ENCODE results near the gene DNASE2. TPM values are rescaled to one million over a fixed set of nuclear protein-coding genes. Genes with fewer than 3 reads are reported as not detected.

The DNASE2 gene
- total and polyA plus RNA-seq, 2 of the 8 experiments (the other 6 are each of a cell fraction or from before 2014, with no cell fraction given), result 33.2 to 48.2 TPM

DNA sequence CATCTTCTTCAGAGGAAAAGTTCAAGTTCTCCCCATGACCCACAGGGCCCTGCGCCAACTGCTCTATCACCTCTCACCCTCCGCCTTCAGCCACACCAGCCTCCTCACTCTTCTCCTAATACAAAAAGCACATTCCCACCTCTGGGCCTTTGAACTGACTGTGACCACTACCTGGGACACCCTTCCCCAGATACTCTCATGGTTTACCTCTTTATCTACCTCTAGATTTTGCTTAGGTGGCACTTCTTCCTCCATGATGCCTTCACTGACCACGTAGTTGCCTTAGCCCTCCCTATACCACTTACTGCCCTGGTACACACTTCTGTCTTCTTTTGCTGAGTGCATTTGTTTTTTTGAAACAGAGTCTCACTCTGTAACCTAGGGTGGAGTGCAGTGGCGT, 41.7 kb upstream of the DNASE2 start:
- no peak overlapping the region for H3K56ac ChIP-seq (replicated peaks; ENCODE audit: insufficient read length, low read depth, low read length)
- H3K18ac ChIP-seq (ENCODE audit: extremely low read depth, low read length), result no peak overlapping the region
- H3K4ac ChIP-seq (replicated peaks; ENCODE audit: insufficient read length, low read depth, low read length), result no peak overlapping the region
- no peak overlapping the region for H4K91ac ChIP-seq (replicated peaks; ENCODE audit: insufficient read length, low read length)
- no peak overlapping the region for H2AFZ ChIP-seq (ENCODE audit: low read length)
- ChIA-PET POLR2A (ENCODE audit: partially characterized antibody) (interaction anchor here (0.6 to 13.9 kb wide), 6 partner anchors 10 to 50 kb away, joined by 4 to 180 read pairs (median 10); partner anchors contain the start of genes CALR, FARSA and GCDH), CTCF (ENCODE audit: partially characterized antibody) (interaction anchor here (1.2 kb wide), 1 partner anchor 38 kb away, joined by 5 read pairs; no protein-coding TSS in a partner anchor)
- H3K4me1 ChIP-seq (replicated peaks in 1 of 4; ENCODE audit: control insufficient read depth in 3 of 4, insufficient read depth in 4 of 4, low read length in 3 of 4), result peaks cover 0 to 2% (median 0%) of the 10 kb centered on the region in 4 experiments; a peak in 1 of 7 replicates
- no peak overlapping the region for H3K4me2 ChIP-seq (ENCODE audit: insufficient read depth in 1 of 2, low read depth in 2 of 2, low read length in 2 of 2)
- H3K9me3 ChIP-seq (ENCODE audit: insufficient read depth in 2 of 2, low read depth in 1 of 2, low read length in 1 of 2), result peaks cover 2 to 9% of the 10 kb centered on the region in 2 experiments; a peak in 1 of 4 replicates
- no peak overlapping the region for H4K8ac ChIP-seq (ENCODE audit: extremely low read depth, insufficient read depth, low read length)
- no peak overlapping the region for H3K14ac ChIP-seq (ENCODE audit: insufficient read length)
- H3K23ac ChIP-seq (ENCODE audit: insufficient read length), result no peak overlapping the region
- H2AK5ac ChIP-seq (ENCODE audit: low read depth, low read length), result no peak overlapping the region
- H2BK120ac ChIP-seq (replicated peaks; ENCODE audit: low read depth, low read length), result no peak overlapping the region
- FAIRE-seq (no peak), DNase-seq (ENCODE audit: low read depth in 1 of 2, low spot score in 2 of 2) (no peak)
- no peak overlapping the region for H3K9ac ChIP-seq (replicated peaks in 1 of 4; ENCODE audit: extremely low read depth in 1 of 4, low read depth in 3 of 4, low read length in 3 of 4)
- H3K4me3 ChIP-seq (ENCODE audit: extremely low read depth in 1 of 4, insufficient read depth in 2 of 4, low read depth in 3 of 4, low read length in 4 of 4), result no peak overlapping the region
- peaks cover 6 to 11% (median 10%) of the 10 kb centered on the region in 4 experiments for H3K27me3 ChIP-seq (replicated peaks in 1 of 4; ENCODE audit: control insufficient read depth in 3 of 4, extremely low read depth in 1 of 4, insufficient read depth in 3 of 4, low read length in 3 of 4)
- H3K79me1 ChIP-seq (ENCODE audit: low read depth, low read length), result no peaks in the 10 kb centered on the region
- no peak overlapping the region for H4K5ac ChIP-seq (ENCODE audit: insufficient read length, low read depth, low read length)
- peaks cover 25 to 55% (median 38%) of the 10 kb centered on the region in 4 experiments; a peak in 7 of 8 replicates for H3K36me3 ChIP-seq (ENCODE audit: control insufficient read depth in 2 of 4, insufficient read depth in 4 of 4, low read length in 3 of 4)
- peaks cover 0 to 3% of the 10 kb centered on the region in 2 experiments for H4K20me1 ChIP-seq (replicated peaks in 1 of 2; ENCODE audit: control insufficient read depth in 1 of 2, insufficient read depth in 2 of 2, low read length in 2 of 2)
- H3K27ac ChIP-seq (ENCODE audit: low read depth, low read length), result no peak overlapping the region
- H3K79me2 ChIP-seq (ENCODE audit: control insufficient read depth in 1 of 2, insufficient read depth in 2 of 2, low read length in 2 of 2), result no peaks in the 10 kb centered on the region
- TF ChIP-seq RNF2 (IDR thresholded peaks at IDR 0.05; ENCODE audit: borderline replicate concordance, low read depth, low read length, missing control alignments, poor library complexity, severe bottlenecking), result no peak
- TF ChIP-seq POU5F1 (IDR thresholded peaks at IDR 0.05; ENCODE audit: low read depth, low read length), result no peak
- no peak for TF ChIP-seq NANOG (IDR thresholded peaks at IDR 0.05; ENCODE audit: insufficient read depth, low read depth, low read length, poor library complexity, severe bottlenecking)
- no peak for TF ChIP-seq BRCA1 (IDR thresholded peaks at IDR 0.05; ENCODE audit: low read depth, low read length)
- TF ChIP-seq CBX5 (IDR thresholded peaks at IDR 0.05; ENCODE audit: low read depth, low read length), result no peak
- TF ChIP-seq EGR1 (IDR thresholded peaks at IDR 0.05; ENCODE audit: borderline replicate concordance, low read depth, low read length), result no peak
- H2BK15ac ChIP-seq (ENCODE audit: low read length), result no peak overlapping the region
- no peak overlapping the region for H2BK5ac ChIP-seq (ENCODE audit: low read depth, low read length)
- WGBS, 2 experiments (ENCODE audit: extremely low coverage in 1 of 2, insufficient coverage in 1 of 2, insufficient read length in 1 of 2, insufficient replicate concordance in 2 of 2, low coverage in 1 of 2, low lambda C conversion rate in 2 of 2, missing lambda C conversion rate in 1 of 2), result 98% methylated on average over 4 of the region's 4 CpGs; no CpG with 5 or more reads in 1 of the 2 experiments
- H3K23me2 ChIP-seq (ENCODE audit: low read depth, low read length), result no peaks in the 10 kb centered on the region
- H2BK12ac ChIP-seq (ENCODE audit: low read depth, low read length), result no peak overlapping the region
- no peak overlapping the region for H2BK20ac ChIP-seq (ENCODE audit: low read length)

Data from H1 (cell line).